Activated T-helper 1 cell treated with anti-CD3 and anti-CD28 coated beads, Interleukin-2, amount 50 U/mL, for 16 hours (primary cell): Measurements from ENCODE around the gene ASCL3.
"Not testable (repeated sequence)": the region's sequence is repeated elsewhere in the genome, so short reads cannot be mapped to it uniquely, and the experiment has no call there.

Experiments used
- DNase-seq, 2 donors: peaks; one replicate each; pipeline ENCODE4 v3.0.0-alpha.2; 2020; ENCODE audit warnings: low read depth in 1 of 2, low spot score in 1 of 2

ASCL3 gene, protein sequence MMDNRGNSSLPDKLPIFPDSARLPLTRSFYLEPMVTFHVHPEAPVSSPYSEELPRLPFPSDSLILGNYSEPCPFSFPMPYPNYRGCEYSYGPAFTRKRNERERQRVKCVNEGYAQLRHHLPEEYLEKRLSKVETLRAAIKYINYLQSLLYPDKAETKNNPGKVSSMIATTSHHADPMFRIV

GRCh38 chr11:8942518-8943066 lies at the start of gene ASCL3:
Gene ASCL3, minus strand, starts transcription at chr11:8943016. Its CDS starts 4,855 bp downstream, at chr11:8938161.
- DNase-seq: no peak

- DNase-seq: no peak
Measured at GRCh38 chr11:8989453-8989852, 46.6 kb upstream of the ASCL3 start.

DNA sequence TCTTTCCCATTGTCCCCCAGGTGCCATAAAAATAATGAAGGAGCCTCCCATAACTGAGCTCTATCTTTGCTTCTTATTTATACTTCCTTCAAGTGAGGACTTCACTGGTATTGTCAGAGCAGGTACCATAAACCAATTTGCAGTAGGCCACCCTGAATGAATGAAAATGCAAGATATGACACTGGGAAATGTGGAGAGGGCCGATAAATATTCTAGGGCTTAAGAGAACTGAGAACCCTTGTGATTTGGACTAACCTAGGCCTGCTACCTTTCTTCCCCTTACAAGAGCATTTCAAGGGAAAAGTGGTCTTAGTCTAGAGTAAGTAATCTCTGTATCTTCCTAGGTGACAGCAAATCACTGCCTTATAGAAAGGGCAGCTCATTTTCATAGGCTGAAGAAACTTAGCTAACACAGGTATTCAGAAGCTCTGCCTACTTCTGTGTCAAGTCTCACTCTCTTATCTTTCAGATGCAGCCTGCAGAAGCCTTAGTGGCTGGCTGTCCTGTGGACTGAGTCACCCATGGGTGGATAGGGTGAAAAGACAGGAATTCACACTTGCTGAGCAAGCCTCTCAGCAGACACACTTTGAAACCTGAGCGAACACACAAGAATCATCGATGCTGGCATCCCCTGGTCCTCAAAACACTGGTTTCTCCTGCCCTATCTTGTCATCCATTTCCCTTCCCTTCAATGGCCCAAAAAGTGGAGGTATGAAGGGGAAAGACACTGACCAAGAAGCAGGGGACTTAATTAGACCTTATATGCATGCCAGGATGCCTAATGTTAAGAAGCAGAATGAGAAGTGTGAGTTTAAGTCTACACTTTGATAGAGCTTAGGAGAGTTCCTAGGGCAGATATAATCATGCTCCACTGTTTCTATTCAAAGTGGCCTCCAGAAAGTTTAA lies 45.8 kb upstream of the ASCL3 start:
- no peak for DNase-seq

GRCh38 chr11:8987446-8987845 lies 44.6 kb upstream of the ASCL3 start:
- no peak for DNase-seq

GRCh38 chr11:8986772-8987171 lies 44.0 kb upstream of the ASCL3 start:
- DNase-seq: not testable (repeated sequence)

DNA sequence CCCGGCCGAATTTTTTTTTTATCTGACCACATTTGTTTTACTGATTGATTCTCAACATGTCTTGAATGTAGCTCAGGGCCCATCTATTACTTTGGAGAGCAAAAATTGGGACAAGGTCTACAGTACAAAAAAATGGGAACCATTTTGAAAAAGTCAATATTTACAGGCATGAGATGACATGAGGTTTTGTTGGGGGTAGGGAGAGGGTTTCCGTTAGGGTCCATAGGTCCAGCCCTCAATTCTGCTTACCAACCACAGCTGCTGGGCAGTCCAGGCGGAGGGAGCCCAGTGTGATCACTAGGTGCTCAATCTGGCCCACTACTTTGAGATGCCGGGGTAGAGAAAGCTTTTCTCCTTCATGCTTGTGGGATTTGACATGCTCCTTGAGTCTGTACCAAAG lies 42.6 kb upstream of the ASCL3 start:
- DNase-seq: no peak

DNA sequence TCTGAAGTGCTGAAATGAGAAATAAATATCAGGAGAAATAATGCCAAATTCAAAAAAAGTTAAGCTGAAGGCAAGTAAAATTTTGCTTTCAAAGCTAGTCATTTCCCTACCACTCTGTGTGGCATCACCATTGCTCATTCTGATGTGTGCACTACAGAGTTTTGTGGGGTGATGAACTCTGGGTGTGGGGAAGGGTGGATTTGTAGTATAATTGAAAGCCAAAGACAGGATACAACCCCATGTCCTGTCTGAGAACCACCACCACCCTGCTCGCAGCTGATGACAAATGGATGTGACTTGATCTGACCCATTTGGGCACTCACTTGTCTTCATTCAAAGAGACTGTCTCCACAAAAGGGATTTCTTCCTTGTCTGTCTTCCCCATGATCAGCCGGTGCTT lies 40.7 kb upstream of the ASCL3 start:
- no peak for DNase-seq

GRCh38 chr11:8980485-8980884 lies 37.7 kb upstream of the ASCL3 start:
- DNase-seq: no peak

DNA sequence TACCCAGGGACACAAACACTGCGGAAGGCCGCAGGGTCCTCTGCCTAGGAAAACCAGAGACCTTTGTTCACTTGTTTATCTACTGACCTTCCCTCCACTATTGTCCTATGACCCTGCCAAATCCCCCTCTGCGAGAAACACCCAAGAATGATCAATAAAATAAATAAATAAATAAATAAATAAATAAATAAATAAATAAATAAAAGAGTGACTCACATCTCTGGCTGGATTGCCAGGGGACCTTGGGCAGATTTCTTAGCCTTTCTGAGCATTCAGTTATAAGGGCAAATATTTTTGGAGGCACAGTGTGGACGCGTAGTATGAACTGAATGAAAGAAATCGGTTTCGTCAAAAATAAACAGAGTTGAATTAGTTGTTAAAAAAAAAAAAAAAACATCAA lies 36.5 kb upstream of the ASCL3 start:
- not testable (repeated sequence) for DNase-seq

DNA sequence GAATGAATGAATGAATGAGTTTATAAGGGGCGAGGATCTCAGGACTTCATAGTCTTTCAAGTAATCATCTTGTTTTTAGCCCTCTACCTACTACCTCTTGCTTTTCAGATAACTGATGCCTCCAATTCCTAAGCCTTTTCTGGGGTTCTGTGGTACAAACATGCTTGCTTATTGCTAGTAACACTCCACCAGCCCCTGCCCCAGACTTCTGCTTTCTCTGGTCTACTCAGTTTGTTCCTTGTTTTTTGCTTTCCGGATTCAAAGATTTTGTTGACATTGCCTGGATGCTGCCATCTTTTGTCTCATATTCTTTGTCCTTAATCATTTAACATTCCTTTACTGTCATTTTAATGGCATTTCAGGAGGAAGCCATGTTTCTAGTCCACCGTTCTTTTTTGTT lies 30.3 kb upstream of the ASCL3 start:
- DNase-seq: no peak

GRCh38 chr11:8971924-8972316 lies 29.1 kb upstream of the ASCL3 start:
- DNase-seq: no peak

DNA sequence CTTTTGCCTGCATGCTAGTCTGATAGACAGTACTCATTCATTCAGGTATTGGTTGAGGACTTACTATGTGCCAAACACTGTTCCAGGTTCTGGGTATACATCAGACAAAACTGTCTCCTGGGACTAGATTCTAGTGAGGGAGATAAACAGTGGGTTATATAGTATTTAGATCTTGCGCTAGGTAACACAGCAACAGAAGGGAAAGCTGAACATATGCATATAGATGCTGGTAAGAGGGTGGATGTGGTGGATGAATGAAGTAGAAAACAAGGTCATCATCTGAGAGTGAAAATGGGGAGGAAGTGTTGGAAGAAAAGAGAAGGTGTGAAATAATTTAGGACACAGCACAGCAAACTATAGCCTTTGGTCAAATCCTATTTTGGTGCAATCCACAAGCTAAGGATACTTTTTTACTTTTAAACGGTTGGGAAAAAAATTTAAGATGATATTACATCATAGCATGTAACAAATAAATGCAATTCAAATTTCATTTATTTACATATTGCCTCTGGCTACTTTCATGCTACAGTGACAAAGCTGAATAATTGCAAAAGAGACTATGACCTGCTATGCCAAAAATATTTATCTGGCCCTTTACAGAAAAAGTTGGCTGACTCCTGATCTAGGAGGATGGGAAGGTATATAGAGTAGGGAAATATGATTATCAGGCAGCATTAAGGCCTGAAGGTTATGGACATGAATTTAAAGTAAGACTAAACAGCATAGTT lies 28.5 kb upstream of the ASCL3 start:
- DNase-seq: no peak

DNA sequence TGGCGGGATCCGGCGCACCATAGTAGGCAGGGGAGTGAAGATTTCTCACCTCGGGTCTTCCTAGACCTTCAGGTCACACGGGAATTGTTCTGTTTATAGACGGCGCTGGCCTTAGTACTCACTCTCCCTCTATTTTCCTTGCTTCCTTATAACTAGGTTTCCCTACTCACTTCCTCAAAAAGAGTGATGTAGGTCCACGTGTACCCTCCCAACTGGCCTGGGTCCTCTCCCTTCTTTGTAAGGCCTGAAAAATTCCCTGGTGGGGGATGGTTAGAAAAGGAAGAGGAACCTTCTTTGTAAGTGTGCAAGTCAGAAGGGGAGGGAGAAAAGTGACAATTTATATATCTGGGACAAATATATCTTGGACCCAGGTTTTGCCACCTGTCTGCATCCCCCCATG lies 24.4 kb upstream of the ASCL3 start:
- no peak for DNase-seq

DNA sequence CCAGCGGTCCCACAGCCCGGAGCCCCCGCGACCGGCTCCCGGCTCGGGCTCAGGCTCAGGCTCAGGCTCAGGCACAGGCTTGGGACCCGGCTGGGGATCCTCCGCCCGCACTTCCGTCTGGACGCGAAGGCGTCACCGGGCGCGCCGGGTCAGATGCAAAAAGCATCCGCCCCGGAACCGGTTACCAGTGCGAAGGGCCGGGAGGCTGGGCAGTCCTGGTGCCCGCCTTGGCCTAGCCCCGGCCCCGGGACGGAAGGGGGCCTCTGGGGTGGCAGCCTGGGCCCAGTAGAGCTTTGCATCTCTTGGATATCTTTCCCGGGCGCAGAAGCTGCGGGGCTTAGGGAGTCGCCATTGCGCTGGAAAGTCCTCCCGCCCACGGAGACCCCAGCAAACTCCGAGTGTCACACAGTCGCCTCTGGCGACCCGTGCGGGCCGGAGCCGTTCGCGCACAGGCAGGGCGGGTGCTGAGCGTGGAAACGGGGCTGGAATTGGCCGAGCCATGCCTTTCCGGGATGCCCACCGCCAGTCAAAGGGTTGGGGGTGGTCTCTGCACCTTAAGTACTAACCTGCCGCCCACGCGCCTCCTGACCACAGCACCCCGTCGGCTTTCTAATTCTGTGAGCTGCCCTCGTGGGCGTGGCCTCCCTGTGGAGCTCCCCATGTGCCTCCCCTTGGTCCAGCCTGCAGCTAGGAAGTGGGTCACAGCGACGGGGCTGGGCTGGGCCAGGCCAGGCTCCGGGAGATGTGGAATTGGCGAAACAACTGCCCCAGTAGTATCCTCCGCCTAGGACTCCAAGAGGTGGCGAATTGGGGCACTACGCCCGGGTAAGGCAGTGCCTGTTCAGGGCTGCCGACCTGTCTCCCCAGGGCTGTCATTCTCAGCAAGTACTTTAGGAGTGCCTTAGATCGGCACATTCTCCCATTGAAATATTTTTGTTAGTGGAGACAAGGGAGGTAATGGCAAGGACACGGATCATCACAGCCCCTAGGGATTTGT lies 21.8 kb upstream of the ASCL3 start, which contains the start of gene TMEM9B:
TSS of gene TMEM9B (minus strand) at position 119 of the 997 bp plus-strand sequence. CDS start 129 bp downstream, outside the sequence.
- peak; percentile 55 to 67 for DNase-seq

DNA sequence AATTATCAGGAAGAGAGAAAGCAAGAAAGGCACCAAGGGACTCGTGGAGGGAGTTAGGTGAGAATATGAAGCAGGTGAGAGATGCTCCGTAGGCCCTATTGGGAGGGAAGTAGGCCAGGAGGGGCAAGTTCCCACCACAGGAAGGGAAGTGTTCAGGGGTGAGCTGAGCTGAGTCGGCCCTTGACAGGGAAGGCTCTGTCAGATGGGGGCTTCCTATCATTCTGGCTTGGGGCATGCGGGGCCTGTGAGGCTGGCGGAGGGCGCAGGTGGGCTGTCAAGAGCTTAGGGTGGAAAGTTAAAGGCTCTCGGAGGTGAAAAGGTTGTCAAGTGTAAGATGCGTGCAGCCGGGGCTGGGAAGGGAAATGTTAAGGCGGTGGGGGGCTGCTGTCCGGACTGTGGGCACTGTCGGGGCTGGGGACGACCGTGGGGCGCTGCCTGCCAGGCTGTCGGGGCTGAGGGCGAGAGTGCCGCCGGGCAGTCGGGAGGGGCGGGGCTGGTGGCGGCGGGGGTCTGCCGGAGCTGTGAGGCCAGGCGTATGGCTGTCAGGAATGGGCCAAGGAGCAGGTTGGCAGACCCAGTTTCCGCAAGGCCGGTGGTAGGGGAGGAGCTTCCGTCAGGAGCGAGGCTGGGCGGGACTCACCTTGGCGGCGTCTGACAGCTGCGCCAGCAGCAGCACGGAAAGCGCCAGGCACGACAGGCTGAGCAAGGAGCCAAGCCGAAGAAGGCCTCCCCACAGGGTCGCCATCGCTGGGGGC lies 20.9 kb upstream of the ASCL3 start:
- DNase-seq: peak; percentile 52 to 57

GRCh38 chr11:8962841-8963240 lies 20.0 kb upstream of the ASCL3 start:
- DNase-seq: no peak

DNA sequence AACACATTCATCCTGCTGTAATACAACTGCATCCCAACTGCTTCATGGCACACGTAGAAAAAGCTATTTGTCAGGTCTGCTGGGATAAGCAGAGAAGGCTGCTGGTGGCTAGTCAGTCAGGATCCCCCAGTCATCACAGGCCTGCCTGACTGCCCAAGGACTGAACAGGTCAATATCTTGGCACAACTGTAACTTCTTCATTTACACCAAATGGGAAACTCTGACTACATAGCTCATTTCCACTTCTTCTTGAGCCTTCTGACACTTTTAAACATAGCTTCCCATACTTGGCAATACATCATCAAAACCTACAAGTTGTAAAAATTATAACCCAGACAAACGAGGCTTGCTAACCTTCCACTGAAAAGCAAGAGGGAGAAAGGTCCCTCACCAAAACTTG lies 18.6 kb upstream of the ASCL3 start:
- DNase-seq: no peak

- DNase-seq: no peak
Measured at GRCh38 chr11:8959546-8960166, 16.8 kb upstream of the ASCL3 start.

- DNase-seq: no peak
Measured at GRCh38 chr11:8956860-8957259, 14.0 kb upstream of the ASCL3 start.
